Liver (tissue), 9 donors: ENCODE results near the gene FIGLA. TPM values are rescaled to one million over a fixed set of nuclear protein-coding genes. Genes with fewer than 3 reads are reported as not detected.

Experiments
- DNase-seq: peaks from one replicate; pipeline ENCODE4 v3.0.0-alpha.2; 2017; ENCODE audit warnings: low spot score
- H3K27ac ChIP-seq, 2 donors: one replicate each; pipeline ENCODE4 v1.7.0; 2013; ENCODE audit warnings: inconsistent platforms in 2 of 2, low read length in 2 of 2, control low read depth in 1 of 2, low read depth in 1 of 2, mild to moderate bottlenecking in 1 of 2
- H3K27me3 ChIP-seq, 4 donors: one replicate each; pipeline versions ENCODE4 v1.6.1 to v1.7.0; 2013; ENCODE audit warnings: low read length in 3 of 4, inconsistent platforms in 1 of 4, mild to moderate bottlenecking in 1 of 4, moderate library complexity in 1 of 4; ENCODE audit not compliant: control insufficient read depth in 4 of 4, insufficient read depth in 4 of 4
- H3K36me3 ChIP-seq, 4 donors: one replicate each; pipeline versions ENCODE4 v1.6.1 to v1.7.0; 2013; ENCODE audit warnings: low read length in 3 of 4, mild to moderate bottlenecking in 3 of 4, low read depth in 1 of 4, moderate library complexity in 1 of 4; ENCODE audit not compliant: control insufficient read depth in 4 of 4, insufficient read depth in 3 of 4
- H3K4me1 ChIP-seq, 4 donors: one replicate each; pipeline versions ENCODE4 v1.6.1 to v1.7.0; 2013; ENCODE audit warnings: low read length in 3 of 4, mild to moderate bottlenecking in 3 of 4, moderate library complexity in 1 of 4; ENCODE audit not compliant: control insufficient read depth in 4 of 4, insufficient read depth in 4 of 4
- H3K4me3 ChIP-seq, 3 donors: one replicate each; pipeline versions ENCODE4 v1.6.1 to v1.7.0; 2013; ENCODE audit warnings: low read length in 3 of 3, control low read depth in 1 of 3, low read depth in 1 of 3, mild to moderate bottlenecking in 1 of 3
- H3K9ac ChIP-seq, 2 donors: one replicate each; pipeline ENCODE4 v1.7.0; 2013; ENCODE audit warnings: low read length in 2 of 2, mild to moderate bottlenecking in 2 of 2, moderate library complexity in 2 of 2, control low read depth in 1 of 2, low read depth in 1 of 2
- H3K9me3 ChIP-seq, 4 donors: one replicate each; pipeline versions ENCODE4 v1.6.1 to v1.7.0; 2013; ENCODE audit warnings: low read length in 3 of 4; ENCODE audit not compliant: control insufficient read depth in 4 of 4
- ATF3 ChIP-seq: IDR thresholded peaks from 2 replicates; pipeline ENCODE4 v1.6.1; 2016; ENCODE audit warnings: antibody characterized with exemption
- EGR1 ChIP-seq, 2 donors: IDR thresholded peaks; 2 replicates each; pipeline ENCODE4 v1.6.1; 2016 to 2018; ENCODE audit warnings: antibody characterized with exemption in 2 of 2, low read depth in 2 of 2
- FOXA1 ChIP-seq: IDR thresholded peaks from 2 replicates; pipeline ENCODE4 v1.6.1; 2016; ENCODE audit warnings: antibody characterized with exemption
- FOXA2 ChIP-seq: IDR thresholded peaks from 2 replicates; pipeline ENCODE4 v1.6.1; 2016; ENCODE audit warnings: antibody characterized with exemption
- GABPA ChIP-seq, 2 donors: IDR thresholded peaks in 1 of 2; conservative IDR thresholded peaks in 1 of 2; 2 replicates each; pipeline ENCODE4 v1.6.1; 2016; ENCODE audit warnings: antibody characterized with exemption in 2 of 2, mild to moderate bottlenecking in 1 of 2, moderate library complexity in 1 of 2
- HNF4A ChIP-seq, 2 donors: conservative IDR thresholded peaks; 2 replicates each; pipeline ENCODE4 v1.6.1; 2016; ENCODE audit warnings: antibody characterized with exemption in 2 of 2, mild to moderate bottlenecking in 2 of 2
- HNF4G ChIP-seq: IDR thresholded peaks from 2 replicates; pipeline ENCODE4 v1.6.1; 2016; ENCODE audit warnings: antibody characterized with exemption
- MAX ChIP-seq: IDR thresholded peaks from 2 replicates; pipeline ENCODE4 v1.6.1; 2016; ENCODE audit warnings: antibody characterized with exemption
- NR2F2 ChIP-seq: IDR thresholded peaks from 2 replicates; pipeline ENCODE4 v1.6.1; 2016; ENCODE audit warnings: antibody characterized with exemption
- RAD21 ChIP-seq, 2 donors: IDR thresholded peaks; 2 replicates each; pipeline ENCODE4 v1.6.1; 2016; ENCODE audit warnings: antibody characterized with exemption in 2 of 2, mild to moderate bottlenecking in 2 of 2
- RXRA ChIP-seq, 2 donors: IDR thresholded peaks; 2 replicates each; pipeline ENCODE4 v1.6.1; 2017 to 2018; ENCODE audit warnings: antibody characterized with exemption in 2 of 2, mild to moderate bottlenecking in 1 of 2
- SP1 ChIP-seq: IDR thresholded peaks from 2 replicates; pipeline ENCODE4 v1.6.1; 2018; ENCODE audit warnings: antibody characterized with exemption, mild to moderate bottlenecking
- TAF1 ChIP-seq: conservative IDR thresholded peaks from 2 replicates; pipeline ENCODE4 v1.6.1; 2016; ENCODE audit warnings: antibody characterized with exemption, mild to moderate bottlenecking
- YY1 ChIP-seq: IDR thresholded peaks from 2 replicates; pipeline ENCODE4 v1.6.1; 2016; ENCODE audit warnings: antibody characterized with exemption, mild to moderate bottlenecking
- WGBS: extraction: QIAGEN DNeasy Blood & Tissue Kit; methylation state at CpG from one replicate; pipeline ENCODE4 v1.1.7; 2013; 5-methylcytosine and 5-hydroxymethylcytosine counted together
- polyA plus RNA-seq, 2 donors: library from polyadenylated mRNA; stranded (reverse) in 1 of 2; unstranded in 1 of 2; fragments of 200-250 nt in 1 of 2; fragments of >200 nt in 1 of 2; fragmentation: Nextera tagmentation in 1 of 2; extraction: Ambion mirVana in 1 of 2; gene quantifications; one replicate each; pipeline versions ENCODE4 v1.2.1 to v1.2.3, GENCODE V29; 2013 to 2015
- total RNA-seq, 2 donors: library from RNA; depleted of rRNA; stranded (reverse); fragments of >200 nt; gene quantifications; one replicate each; pipeline ENCODE4 v1.2.3, GENCODE V29; 2014
- TF ChIP-seq, protein P1 (sequence below): IDR thresholded peaks from 2 replicates; pipeline ENCODE4 v1.6.1; 2016; ENCODE audit warnings: antibody characterized with exemption
- TF ChIP-seq, protein P2 (sequence below): fragments of 150-350 bp; IDR thresholded peaks from 2 replicates; pipeline ENCODE4 v1.5.1; 2017; ENCODE audit warnings: improper control_type of control experiment, low read depth, low read length; ENCODE audit not compliant: missing input control
- TF ChIP-seq, protein P3 (sequence below): IDR thresholded peaks from 2 replicates; pipeline ENCODE4 v1.6.1; 2016; ENCODE audit warnings: antibody characterized with exemption, mild to moderate bottlenecking
- donor health status: healthy.
- donor health status: healthy.
- donor health status: healthy.
- donor health status: healthy.
- donor health status: healthy.

FIGLA gene
- total and polyA plus RNA-seq, 4 donors: not detected

- Histone ChIP-seq H3K9ac (no peak within 1 kb of the TSS), H3K27me3 (peaks cover 0 to 11% (median 4%) of the 10 kb centered on the region in 4 donors)
- WGBS: 4% methylated on average over 73 of the region's 74 CpGs
These were observed 22.5 kb downstream of the FIGLA start, which contains the start of gene ADD2 for GRCh38 chr2:70767699-70768589. ADD2 (minus strand) TSS chr2:70768200; CDS start chr2:70706408, 61,792 bp downstream.

More at GRCh38 chr2:70767699-70768589, 22.5 kb downstream of the FIGLA start, which contains the start of gene ADD2:
- Histone ChIP-seq H3K36me3 (no peaks in the 10 kb centered on the region), H3K27ac (no peak within 1 kb of the TSS), H3K4me3 (peak within 1 kb of the TSS in 1 of 3 donors; percentile 40), H3K4me1 (peaks cover 3 to 13% (median 10%) of the 10 kb centered on the region in 4 donors), H3K9me3 (no peaks in the 10 kb centered on the region)
- DNase-seq: no peak
- TF ChIP-seq HNF4A (conservative IDR thresholded peaks at IDR 0.05) (no peak), EGR1 (IDR thresholded peaks at IDR 0.05; ENCODE audit: low read depth in 2 of 2) (no peak), GABPA (IDR thresholded peaks at IDR 0.05 in 1 of 2, conservative IDR thresholded peaks at IDR 0.05 in 1 of 2) (no peak), MAX (no peak), HNF4G (no peak), RXRA (IDR thresholded peaks at IDR 0.05) (no peak), YY1 (no peak), TAF1 (no peak), NR2F2 (no peak), FOXA2 (no peak), RAD21 (IDR thresholded peaks at IDR 0.05) (no peak), ATF3 (no peak), SP1 (no peak), FOXA1 (no peak)
- TF ChIP-seq, protein P1, sequence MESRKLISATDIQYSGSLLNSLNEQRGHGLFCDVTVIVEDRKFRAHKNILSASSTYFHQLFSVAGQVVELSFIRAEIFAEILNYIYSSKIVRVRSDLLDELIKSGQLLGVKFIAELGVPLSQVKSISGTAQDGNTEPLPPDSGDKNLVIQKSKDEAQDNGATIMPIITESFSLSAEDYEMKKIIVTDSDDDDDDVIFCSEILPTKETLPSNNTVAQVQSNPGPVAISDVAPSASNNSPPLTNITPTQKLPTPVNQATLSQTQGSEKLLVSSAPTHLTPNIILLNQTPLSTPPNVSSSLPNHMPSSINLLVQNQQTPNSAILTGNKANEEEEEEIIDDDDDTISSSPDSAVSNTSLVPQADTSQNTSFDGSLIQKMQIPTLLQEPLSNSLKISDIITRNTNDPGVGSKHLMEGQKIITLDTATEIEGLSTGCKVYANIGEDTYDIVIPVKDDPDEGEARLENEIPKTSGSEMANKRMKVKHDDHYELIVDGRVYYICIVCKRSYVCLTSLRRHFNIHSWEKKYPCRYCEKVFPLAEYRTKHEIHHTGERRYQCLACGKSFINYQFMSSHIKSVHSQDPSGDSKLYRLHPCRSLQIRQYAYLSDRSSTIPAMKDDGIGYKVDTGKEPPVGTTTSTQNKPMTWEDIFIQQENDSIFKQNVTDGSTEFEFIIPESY: no peak
- TF ChIP-seq, protein P2, sequence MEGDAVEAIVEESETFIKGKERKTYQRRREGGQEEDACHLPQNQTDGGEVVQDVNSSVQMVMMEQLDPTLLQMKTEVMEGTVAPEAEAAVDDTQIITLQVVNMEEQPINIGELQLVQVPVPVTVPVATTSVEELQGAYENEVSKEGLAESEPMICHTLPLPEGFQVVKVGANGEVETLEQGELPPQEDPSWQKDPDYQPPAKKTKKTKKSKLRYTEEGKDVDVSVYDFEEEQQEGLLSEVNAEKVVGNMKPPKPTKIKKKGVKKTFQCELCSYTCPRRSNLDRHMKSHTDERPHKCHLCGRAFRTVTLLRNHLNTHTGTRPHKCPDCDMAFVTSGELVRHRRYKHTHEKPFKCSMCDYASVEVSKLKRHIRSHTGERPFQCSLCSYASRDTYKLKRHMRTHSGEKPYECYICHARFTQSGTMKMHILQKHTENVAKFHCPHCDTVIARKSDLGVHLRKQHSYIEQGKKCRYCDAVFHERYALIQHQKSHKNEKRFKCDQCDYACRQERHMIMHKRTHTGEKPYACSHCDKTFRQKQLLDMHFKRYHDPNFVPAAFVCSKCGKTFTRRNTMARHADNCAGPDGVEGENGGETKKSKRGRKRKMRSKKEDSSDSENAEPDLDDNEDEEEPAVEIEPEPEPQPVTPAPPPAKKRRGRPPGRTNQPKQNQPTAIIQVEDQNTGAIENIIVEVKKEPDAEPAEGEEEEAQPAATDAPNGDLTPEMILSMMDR: no peak
- TF ChIP-seq, protein P3, sequence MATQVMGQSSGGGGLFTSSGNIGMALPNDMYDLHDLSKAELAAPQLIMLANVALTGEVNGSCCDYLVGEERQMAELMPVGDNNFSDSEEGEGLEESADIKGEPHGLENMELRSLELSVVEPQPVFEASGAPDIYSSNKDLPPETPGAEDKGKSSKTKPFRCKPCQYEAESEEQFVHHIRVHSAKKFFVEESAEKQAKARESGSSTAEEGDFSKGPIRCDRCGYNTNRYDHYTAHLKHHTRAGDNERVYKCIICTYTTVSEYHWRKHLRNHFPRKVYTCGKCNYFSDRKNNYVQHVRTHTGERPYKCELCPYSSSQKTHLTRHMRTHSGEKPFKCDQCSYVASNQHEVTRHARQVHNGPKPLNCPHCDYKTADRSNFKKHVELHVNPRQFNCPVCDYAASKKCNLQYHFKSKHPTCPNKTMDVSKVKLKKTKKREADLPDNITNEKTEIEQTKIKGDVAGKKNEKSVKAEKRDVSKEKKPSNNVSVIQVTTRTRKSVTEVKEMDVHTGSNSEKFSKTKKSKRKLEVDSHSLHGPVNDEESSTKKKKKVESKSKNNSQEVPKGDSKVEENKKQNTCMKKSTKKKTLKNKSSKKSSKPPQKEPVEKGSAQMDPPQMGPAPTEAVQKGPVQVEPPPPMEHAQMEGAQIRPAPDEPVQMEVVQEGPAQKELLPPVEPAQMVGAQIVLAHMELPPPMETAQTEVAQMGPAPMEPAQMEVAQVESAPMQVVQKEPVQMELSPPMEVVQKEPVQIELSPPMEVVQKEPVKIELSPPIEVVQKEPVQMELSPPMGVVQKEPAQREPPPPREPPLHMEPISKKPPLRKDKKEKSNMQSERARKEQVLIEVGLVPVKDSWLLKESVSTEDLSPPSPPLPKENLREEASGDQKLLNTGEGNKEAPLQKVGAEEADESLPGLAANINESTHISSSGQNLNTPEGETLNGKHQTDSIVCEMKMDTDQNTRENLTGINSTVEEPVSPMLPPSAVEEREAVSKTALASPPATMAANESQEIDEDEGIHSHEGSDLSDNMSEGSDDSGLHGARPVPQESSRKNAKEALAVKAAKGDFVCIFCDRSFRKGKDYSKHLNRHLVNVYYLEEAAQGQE: no peak
